Measurements from ENCODE around the gene SCFD2. TPM values are rescaled to one million over a fixed set of nuclear protein-coding genes. Genes with fewer than 3 reads are reported as not detected.

SCFD2 gene
- total RNA-seq, 1 donor from 2014 or later, result 13.2 TPM

DNA sequence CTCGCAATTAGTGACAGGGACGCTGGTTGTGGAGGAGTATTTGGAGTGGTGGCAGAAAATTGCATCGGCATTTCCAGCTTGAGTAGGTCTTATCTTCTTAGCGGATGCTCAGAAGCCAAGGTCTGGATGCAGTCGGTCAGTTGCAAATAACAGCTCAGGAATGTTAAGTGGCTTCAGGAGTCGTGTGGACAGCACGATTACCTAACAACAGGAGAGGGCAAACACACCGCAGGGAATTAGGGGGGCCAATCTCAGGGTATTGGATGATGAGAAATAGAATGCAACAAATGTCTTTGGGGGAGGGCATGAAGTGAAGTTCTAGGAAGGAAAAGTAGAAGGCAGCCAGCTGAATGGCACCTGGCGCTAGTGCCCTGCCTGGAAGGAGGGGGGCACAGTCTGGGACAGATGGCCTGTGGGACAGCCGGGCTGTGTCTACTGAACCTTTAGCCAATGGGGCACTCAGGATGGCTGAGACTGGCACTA is 492.0 kb downstream of the SCFD2 start:
- intact Hi-C loops (cut with DNase I), result no loop called here
- H3K36me3 ChIP-seq, result no peaks in the 10 kb centered on the region
- peak; percentile 76 to 92 for ATAC-seq
- H3K9me3 ChIP-seq, result no peaks in the 10 kb centered on the region
- peaks cover 11% of the 10 kb centered on the region for H3K4me1 ChIP-seq
- no peak overlapping the region for H3K27ac ChIP-seq
- no peaks in the 10 kb centered on the region for H3K27me3 ChIP-seq (ENCODE audit: low read depth)
- TF ChIP-seq, protein P1, sequence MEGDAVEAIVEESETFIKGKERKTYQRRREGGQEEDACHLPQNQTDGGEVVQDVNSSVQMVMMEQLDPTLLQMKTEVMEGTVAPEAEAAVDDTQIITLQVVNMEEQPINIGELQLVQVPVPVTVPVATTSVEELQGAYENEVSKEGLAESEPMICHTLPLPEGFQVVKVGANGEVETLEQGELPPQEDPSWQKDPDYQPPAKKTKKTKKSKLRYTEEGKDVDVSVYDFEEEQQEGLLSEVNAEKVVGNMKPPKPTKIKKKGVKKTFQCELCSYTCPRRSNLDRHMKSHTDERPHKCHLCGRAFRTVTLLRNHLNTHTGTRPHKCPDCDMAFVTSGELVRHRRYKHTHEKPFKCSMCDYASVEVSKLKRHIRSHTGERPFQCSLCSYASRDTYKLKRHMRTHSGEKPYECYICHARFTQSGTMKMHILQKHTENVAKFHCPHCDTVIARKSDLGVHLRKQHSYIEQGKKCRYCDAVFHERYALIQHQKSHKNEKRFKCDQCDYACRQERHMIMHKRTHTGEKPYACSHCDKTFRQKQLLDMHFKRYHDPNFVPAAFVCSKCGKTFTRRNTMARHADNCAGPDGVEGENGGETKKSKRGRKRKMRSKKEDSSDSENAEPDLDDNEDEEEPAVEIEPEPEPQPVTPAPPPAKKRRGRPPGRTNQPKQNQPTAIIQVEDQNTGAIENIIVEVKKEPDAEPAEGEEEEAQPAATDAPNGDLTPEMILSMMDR (IDR thresholded peaks at IDR 0.05), result no peak
- no peak overlapping the region for H3K4me3 ChIP-seq
- no peak for DNase-seq

DNA sequence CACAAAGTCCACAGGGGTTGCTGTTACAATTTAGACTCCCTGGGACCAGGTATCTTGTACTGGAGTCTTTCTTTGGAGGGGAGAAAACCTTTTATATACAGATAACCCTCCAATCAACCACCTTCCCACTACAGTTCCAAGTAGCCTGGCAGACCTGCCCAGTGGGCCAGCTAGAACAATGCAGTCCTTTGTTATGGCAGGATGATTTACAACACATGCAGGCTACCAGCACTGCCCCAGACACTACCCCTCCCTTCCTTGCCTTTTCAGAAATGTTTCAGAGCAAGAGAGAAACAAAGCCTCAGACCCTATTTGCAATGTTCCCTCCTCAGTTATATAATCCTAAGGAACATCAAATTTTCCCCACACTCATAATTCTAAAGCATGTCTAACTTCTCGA is 492.7 kb downstream of the SCFD2 start:
- Histone ChIP-seq H3K27ac (no peak overlapping the region), H3K27me3 (ENCODE audit: low read depth) (no peaks in the 10 kb centered on the region), H3K36me3 (no peaks in the 10 kb centered on the region), H3K4me3 (no peak overlapping the region), H3K9me3 (no peaks in the 10 kb centered on the region), H3K4me1 (peaks cover 11% of the 10 kb centered on the region)
- TF ChIP-seq, protein P1 (IDR thresholded peaks at IDR 0.05), result no peak
- ATAC-seq (no peak), DNase-seq (no peak)
- intact Hi-C loops (cut with DNase I), result no loop called here

DNA sequence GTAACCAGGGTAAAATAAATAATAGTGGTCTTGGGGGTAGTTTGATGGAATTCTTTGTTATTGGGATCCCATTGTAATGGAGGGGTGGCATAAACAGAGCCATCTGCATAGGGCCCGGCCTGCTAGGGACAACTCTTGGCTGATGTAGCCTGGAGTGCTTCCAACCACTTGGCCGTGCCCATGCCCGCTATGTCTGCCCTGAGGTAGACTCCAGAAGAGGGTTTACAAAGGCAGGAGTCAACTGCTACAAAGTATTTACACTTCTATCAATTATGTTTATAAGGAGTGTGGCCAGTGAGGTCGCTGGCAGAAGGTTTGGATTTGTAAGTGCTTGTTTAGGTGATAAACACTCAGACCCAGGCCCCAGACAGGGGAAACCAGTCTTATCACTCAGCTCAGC is 495.6 kb downstream of the SCFD2 start:
- intact Hi-C loops (cut with DNase I), result no loop called here
- H3K36me3 ChIP-seq, result no peaks in the 10 kb centered on the region
- peak; percentile 59 for DNase-seq
- no peak overlapping the region for H3K4me3 ChIP-seq
- H3K27ac ChIP-seq, result no peak overlapping the region
- peaks cover 13% of the 10 kb centered on the region for H3K4me1 ChIP-seq
- TF ChIP-seq, protein P1 (IDR thresholded peaks at IDR 0.05), result no peak
- H3K9me3 ChIP-seq, result no peaks in the 10 kb centered on the region
- peak; percentile 70 to 71 for ATAC-seq
- no peaks in the 10 kb centered on the region for H3K27me3 ChIP-seq (ENCODE audit: low read depth)

DNA sequence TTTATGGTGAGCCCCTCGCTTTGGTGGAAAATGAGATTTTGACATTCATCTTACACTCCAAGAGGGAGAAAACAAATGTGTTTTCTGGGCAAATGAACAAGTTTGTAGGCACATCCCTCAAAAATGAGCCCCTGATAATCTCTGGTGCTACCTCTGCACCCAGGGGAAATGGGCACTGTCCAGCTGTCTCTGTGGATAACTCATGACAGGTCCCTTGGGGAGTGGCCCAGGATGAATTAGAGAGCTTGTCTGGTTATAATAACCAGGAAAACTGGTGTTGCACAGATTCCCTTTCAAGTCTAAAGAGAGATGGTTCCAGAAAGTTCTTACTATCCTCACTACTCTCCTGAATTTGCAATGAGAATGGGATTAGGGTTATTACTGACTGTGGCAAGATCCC is 496.2 kb downstream of the SCFD2 start:
- Histone ChIP-seq H3K4me3 (no peak overlapping the region), H3K36me3 (no peaks in the 10 kb centered on the region), H3K27ac (no peak overlapping the region), H3K27me3 (ENCODE audit: low read depth) (no peaks in the 10 kb centered on the region), H3K9me3 (no peaks in the 10 kb centered on the region), H3K4me1 (peaks cover 18% of the 10 kb centered on the region)
- ATAC-seq (no peak), DNase-seq (no peak)
- TF ChIP-seq, protein P1 (IDR thresholded peaks at IDR 0.05), result no peak
- intact Hi-C loops (cut with DNase I), result no loop called here

DNA sequence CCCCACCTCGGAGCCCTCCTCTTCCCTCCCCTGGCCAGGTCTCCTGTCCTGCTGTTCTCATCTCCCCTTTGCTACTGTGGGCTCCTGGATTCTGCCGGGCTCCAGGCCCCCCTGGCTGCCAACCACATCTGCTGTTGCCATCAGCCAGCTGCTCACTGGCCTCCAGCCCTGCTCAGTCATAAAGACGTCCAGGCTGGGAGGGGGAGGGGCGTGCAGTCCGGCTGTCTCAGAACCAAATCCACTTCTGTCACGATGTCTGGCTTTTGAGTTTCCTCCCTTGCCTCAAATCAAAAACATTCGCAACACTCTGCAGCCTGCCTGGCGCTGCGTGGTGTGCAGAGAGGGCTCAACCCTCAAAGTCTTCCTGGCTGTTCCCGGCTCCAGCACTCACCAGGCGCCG is 496.7 kb downstream of the SCFD2 start:
- Histone ChIP-seq H3K9me3 (no peaks in the 10 kb centered on the region), H3K4me3 (no peak overlapping the region), H3K4me1 (peaks cover 22% of the 10 kb centered on the region), H3K27ac (no peak overlapping the region), H3K27me3 (ENCODE audit: low read depth) (no peaks in the 10 kb centered on the region), H3K36me3 (no peaks in the 10 kb centered on the region)
- TF ChIP-seq, protein P1 (IDR thresholded peaks at IDR 0.05), result no peak
- DNase-seq (no peak), ATAC-seq (peak in 1 of 2 donors; percentile 19)
- intact Hi-C loops (cut with DNase I), result no loop called here

DNA sequence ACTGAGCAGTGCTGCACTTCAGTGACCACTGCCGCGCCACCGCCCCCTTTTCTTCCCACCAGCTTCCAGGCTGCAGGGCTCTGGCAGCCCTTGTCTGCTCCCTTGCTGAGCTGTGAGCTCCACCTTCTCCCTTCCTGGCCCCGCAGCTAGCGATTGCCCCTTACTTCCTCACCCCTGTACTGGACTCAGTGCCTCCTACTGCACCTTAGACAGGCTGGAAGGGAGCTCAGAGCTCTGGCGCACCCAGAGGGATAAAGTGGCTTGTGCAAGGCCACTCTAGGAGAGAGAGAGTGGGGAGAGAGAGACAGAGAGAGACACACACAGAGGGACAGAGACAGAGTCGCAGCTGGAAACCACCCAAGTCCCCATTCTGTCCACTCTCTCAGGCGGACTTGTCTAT is 497.7 kb downstream of the SCFD2 start:
- DNase-seq (no peak), ATAC-seq (peak; percentile 57 to 68)
- H3K27me3 ChIP-seq (ENCODE audit: low read depth), result peaks cover 1% of the 10 kb centered on the region
- no peaks in the 10 kb centered on the region for H3K9me3 ChIP-seq
- no peak overlapping the region for H3K4me3 ChIP-seq
- H3K27ac ChIP-seq, result no peak overlapping the region
- TF ChIP-seq, protein P1 (IDR thresholded peaks at IDR 0.05), result peak; percentile 6
- H3K4me1 ChIP-seq, result peaks cover 22% of the 10 kb centered on the region
- intact Hi-C loops (cut with DNase I), result no loop called here
- H3K36me3 ChIP-seq, result no peaks in the 10 kb centered on the region

All from lower lobe of right lung (tissue), 2 donors.